HepG2 (cell line): ENCODE results near the gene C2. TPM values are rescaled to one million over a fixed set of nuclear protein-coding genes. Genes with fewer than 3 reads are reported as not detected.

Source experiments
- GMEB2 ChIP-seq: IDR thresholded peaks from 2 replicates; pipeline ENCODE4 v1.6.1; 2016; ENCODE audit warnings: missing biosample characterization, missing genetic modification reagents, low read depth
- GZF1 ChIP-seq: sonication (generic); formaldehyde crosslinking; IDR thresholded peaks from 2 replicates; pipeline ENCODE4 v1.5.1; 2020; ENCODE audit warnings: mild to moderate bottlenecking, missing genetic modification reagents
- KDM2A ChIP-seq: sonication (generic); formaldehyde crosslinking; IDR thresholded peaks from 2 replicates; pipeline ENCODE4 v1.4.0; 2020; ENCODE audit warnings: low read depth, missing genetic modification reagents, borderline replicate concordance
- KDM5A ChIP-seq: fragments of 200-600 bp; sonication (generic); IDR thresholded peaks from 2 replicates; pipeline ENCODE4 v1.7.0; 2018; ENCODE audit warnings: antibody characterized with exemption, mild to moderate bottlenecking, low read length, borderline replicate concordance
- KDM6A ChIP-seq: IDR thresholded peaks from 2 replicates; pipeline ENCODE4 v1.6.1; 2016; ENCODE audit warnings: low read depth
- MBNL3 ChIP-seq: fragments of 250-450 bp; sonication (Bioruptor Pico); conservative IDR thresholded peaks from 2 replicates; pipeline ENCODE4 v1.8.0; 2022; ENCODE audit warnings: mild to moderate bottlenecking, inconsistent platforms
- MIER2 ChIP-seq: IDR thresholded peaks from 2 replicates; pipeline ENCODE4 v1.6.1; 2016; ENCODE audit warnings: missing biosample characterization, missing genetic modification reagents
- MXD3 ChIP-seq: IDR thresholded peaks from 2 replicates; pipeline ENCODE4 v1.6.1; 2016; ENCODE audit warnings: mild to moderate bottlenecking, missing biosample characterization, missing genetic modification reagents
- NR2C2 ChIP-seq: sonication (generic); formaldehyde crosslinking; IDR thresholded peaks from 2 replicates; pipeline ENCODE4 v1.4.0; 2020; ENCODE audit warnings: missing genetic modification reagents, mild to moderate bottlenecking, moderate library complexity, borderline replicate concordance
- NRL ChIP-seq: sonication (generic); formaldehyde crosslinking; IDR thresholded peaks from 2 replicates; pipeline ENCODE4 v1.5.0; 2020; ENCODE audit warnings: missing genetic modification reagents, mild to moderate bottlenecking, moderate library complexity, borderline replicate concordance
- RBM22 ChIP-seq: fragments of 200-400 bp; formaldehyde crosslinking; optimal IDR thresholded peaks from 2 replicates; pipeline ENCODE3; 2017; ENCODE audit warnings: mild to moderate bottlenecking, low read length, moderate library complexity
- RFXAP ChIP-seq: sonication (generic); formaldehyde crosslinking; IDR thresholded peaks from 2 replicates; pipeline ENCODE4 v1.4.0; 2020; ENCODE audit warnings: missing genetic modification reagents, borderline replicate concordance
- RORA ChIP-seq: sonication (generic); formaldehyde crosslinking; IDR thresholded peaks from 2 replicates; pipeline ENCODE4 v1.5.0; 2020; ENCODE audit warnings: mild to moderate bottlenecking, missing genetic modification reagents, moderate library complexity
- SKI ChIP-seq: fragments of 450-650 bp; IDR thresholded peaks from one replicate; pipeline ENCODE4 v1.6.1; 2018; ENCODE audit warnings: mild to moderate bottlenecking; ENCODE audit not compliant: partially characterized antibody
- ZBTB1 ChIP-seq: sonication (generic); formaldehyde crosslinking; IDR thresholded peaks from 2 replicates; pipeline ENCODE4 v1.4.0; 2020; ENCODE audit warnings: missing genetic modification reagents, borderline replicate concordance
- ZBTB25 ChIP-seq: IDR thresholded peaks from 2 replicates; pipeline ENCODE4 v1.6.1; 2018; ENCODE audit warnings: missing genetic modification reagents
- ZBTB8A ChIP-seq: sonication (generic); formaldehyde crosslinking; IDR thresholded peaks from 2 replicates; pipeline ENCODE4 v1.4.0; 2020; ENCODE audit warnings: mild to moderate bottlenecking, low read depth, missing genetic modification reagents, borderline replicate concordance
- ZFP36L1 ChIP-seq: sonication (generic); formaldehyde crosslinking; IDR thresholded peaks from 2 replicates; pipeline ENCODE4 v1.8.0; 2022; ENCODE audit warnings: mild to moderate bottlenecking, missing genetic modification reagents, moderate library complexity
- ZFY ChIP-seq: sonication (generic); formaldehyde crosslinking; IDR thresholded peaks from 2 replicates; pipeline ENCODE4 v1.4.0; 2020; ENCODE audit warnings: missing genetic modification reagents
- ZNF138 ChIP-seq: sonication (generic); formaldehyde crosslinking; IDR thresholded peaks from 2 replicates; pipeline ENCODE4 v1.5.0; 2020; ENCODE audit warnings: mild to moderate bottlenecking, low read depth, missing genetic modification reagents
- ZNF574 ChIP-seq: sonication (generic); formaldehyde crosslinking; IDR thresholded peaks from 2 replicates; pipeline ENCODE4 v1.4.0; 2020; ENCODE audit warnings: missing genetic modification reagents
- ZNF674 ChIP-seq: sonication (generic); formaldehyde crosslinking; IDR thresholded peaks from 2 replicates; pipeline ENCODE4 v1.5.0; 2020; ENCODE audit warnings: low read depth, mild to moderate bottlenecking, missing genetic modification reagents
- ZNF691 ChIP-seq: sonication (generic); formaldehyde crosslinking; IDR thresholded peaks from 2 replicates; pipeline ENCODE4 v1.4.0; 2020; ENCODE audit warnings: missing genetic modification reagents, low read depth, mild to moderate bottlenecking, borderline replicate concordance
- ZNF747 ChIP-seq: sonication (generic); formaldehyde crosslinking; IDR thresholded peaks from 2 replicates; pipeline ENCODE4 v1.8.1; 2023; ENCODE audit warnings: missing genetic modification reagents, mild to moderate bottlenecking, borderline replicate concordance
- ZNF891 ChIP-seq: sonication (generic); formaldehyde crosslinking; IDR thresholded peaks from 2 replicates; pipeline ENCODE4 v1.5.0; 2020; ENCODE audit warnings: mild to moderate bottlenecking, missing genetic modification reagents
- polyA plus RNA-seq, 8 experiments: library from polyadenylated mRNA; depleted of rRNA in 3 of 8; stranded (reverse) in 7 of 8; unstranded in 1 of 8; fragments of >200 nt; fragmentation: Illumina TruSeq in 4 of 8; extraction: Trizol in 4 of 8; gene quantifications; 2 replicates each; pipeline versions ENCODE4 v1.2.1 to v1.2.3, GENCODE V29; 2011 to 2016; ENCODE audit warnings: low read depth in 4 of 8, missing spikeins in 1 of 8, mixed read lengths in 1 of 8; ENCODE audit not compliant: insufficient read depth in 1 of 8
- total RNA-seq, 5 experiments: library from RNA; depleted of rRNA; stranded (reverse); fragments of >200 nt; fragmentation: Illumina TruSeq; extraction: Trizol; gene quantifications; 2 replicates each; pipeline ENCODE4 v1.2.3, GENCODE V29; 2016; ENCODE audit warnings: low read depth in 1 of 5

C2 gene
- total and polyA plus RNA-seq, 2 of the 13 experiments (the other 11 are each of a cell fraction or from before 2014, with no cell fraction given) = 165 to 307 TPM

GRCh38 chr6:31900917-31901414 lies 26.6 kb upstream of the C2 start (continued):
- peak; percentile 39 for TF ChIP-seq ZNF574 (CRISPR knock-in tag)
- TF ChIP-seq MBNL3 (CRISPR knock-in tag) = no peak
- TF ChIP-seq RFXAP (CRISPR knock-in tag) = peak; percentile 59; the same call in 1 of the 2 replicates
- TF ChIP-seq MXD3 (CRISPR knock-in tag) = no peak
- TF ChIP-seq ZNF891 (CRISPR knock-in tag) = no peak
- 0 out of 2 replicates have a peak, but pooled peaks have one; percentile 15 for TF ChIP-seq ZFY (CRISPR knock-in tag)
- no peak for TF ChIP-seq MIER2 (CRISPR knock-in tag)
- no peak for TF ChIP-seq RBM22
- TF ChIP-seq ZNF691 (CRISPR knock-in tag) = no peak
- no peak for TF ChIP-seq ZBTB1
- TF ChIP-seq NR2C2 = no peak
- TF ChIP-seq KDM5A = no peak
- TF ChIP-seq ZBTB8A (CRISPR knock-in tag) = no peak
- no peak for TF ChIP-seq ZBTB25
- no peak for TF ChIP-seq KDM6A (CRISPR knock-in tag)
- no peak for TF ChIP-seq NRL (CRISPR knock-in tag)
- TF ChIP-seq GZF1 = no peak
- TF ChIP-seq KDM2A (CRISPR knock-in tag) = peak; percentile 70; the same call in 1 of the 2 replicates
- no peak for TF ChIP-seq RORA (CRISPR knock-in tag)
- TF ChIP-seq ZNF674 (CRISPR knock-in tag) = no peak
- no peak for TF ChIP-seq SKI
- 0 out of 2 replicates have a peak, but pooled peaks have one; percentile 52 for TF ChIP-seq ZNF747 (CRISPR knock-in tag)
- no peak for TF ChIP-seq ZFP36L1 (CRISPR knock-in tag)
- TF ChIP-seq ZNF138 (CRISPR knock-in tag) = peak; percentile 60; the same call in 1 of the 2 replicates
- TF ChIP-seq GMEB2 = no peak
